Fibroblast of lung (primary cell): ENCODE data around the gene ATP2A1. TPM values are rescaled to one million over a fixed set of nuclear protein-coding genes. Genes with fewer than 3 reads are reported as not detected.

Experiments
- DNase-seq, 2 donors: peaks; one replicate each; pipeline versions ENCODE4 v3.0.0 to v3.0.0-alpha.2; 2010; ENCODE audit warnings: low read depth in 2 of 2
- H2AFZ ChIP-seq: 2 replicates; pipeline ENCODE4 v1.5.1; 2012; ENCODE audit warnings: low read length, control low read depth, inconsistent platforms
- H3K27ac ChIP-seq: 2 replicates; pipeline ENCODE4 v1.5.1; 2011; ENCODE audit warnings: low read length, control low read depth; ENCODE audit not compliant: insufficient read depth
- H3K27me3 ChIP-seq: 2 replicates; pipeline ENCODE4 v1.5.1; 2011; ENCODE audit warnings: mild to moderate bottlenecking, low read length; ENCODE audit not compliant: control insufficient read depth, insufficient read depth
- H3K36me3 ChIP-seq: 2 replicates; pipeline ENCODE4 v1.5.1; 2011; ENCODE audit warnings: low read length; ENCODE audit not compliant: control insufficient read depth, insufficient read depth
- H3K4me1 ChIP-seq: 2 replicates; pipeline ENCODE4 v1.5.1; 2011; ENCODE audit warnings: low read length; ENCODE audit not compliant: control insufficient read depth, insufficient read depth; ENCODE audit errors: extremely low read depth
- H3K4me2 ChIP-seq: 2 replicates; pipeline ENCODE4 v1.5.1; 2011; ENCODE audit warnings: low read length, control low read depth; ENCODE audit not compliant: insufficient read depth; ENCODE audit errors: extremely low read depth
- H3K4me3 ChIP-seq, 4 experiments: fragments of 200-600 bp in 1 of 4; sonication (generic) in 1 of 4; replicated peaks in 1 of 4; 2 replicates each; pipeline ENCODE4 v1.5.1; 2011 to 2016; ENCODE audit warnings: low read length in 4 of 4, low read depth in 3 of 4, mild to moderate bottlenecking in 3 of 4, control low read depth in 2 of 4, inconsistent platforms in 1 of 4, mixed read lengths in 1 of 4; ENCODE audit not compliant: insufficient read depth in 1 of 4; ENCODE audit errors: control extremely low read depth in 1 of 4
- H3K79me2 ChIP-seq: 2 replicates; pipeline ENCODE4 v1.5.1; 2012; ENCODE audit warnings: mild to moderate bottlenecking, low read length, inconsistent platforms; ENCODE audit not compliant: control insufficient read depth, insufficient read depth
- H3K9ac ChIP-seq: 2 replicates; pipeline ENCODE4 v1.5.1; 2011; ENCODE audit warnings: mild to moderate bottlenecking, low read length, control low read depth; ENCODE audit not compliant: insufficient read depth
- H3K9me3 ChIP-seq: 2 replicates; pipeline ENCODE4 v1.5.1; 2012; ENCODE audit warnings: low read depth, low read length; ENCODE audit not compliant: control insufficient read depth, insufficient read depth
- H4K20me1 ChIP-seq: 2 replicates; pipeline ENCODE4 v1.5.1; 2011; ENCODE audit warnings: low read length; ENCODE audit not compliant: control insufficient read depth, insufficient read depth; ENCODE audit errors: extremely low read depth
- EZH2 ChIP-seq: IDR thresholded peaks from 2 replicates; pipeline ENCODE4 v1.5.1; 2012; ENCODE audit warnings: low read length, control low read depth, mild to moderate bottlenecking; ENCODE audit errors: missing control alignments
- polyA plus RNA-seq, 2 donors: library from polyadenylated mRNA; depleted of rRNA in 1 of 2; stranded (reverse) in 1 of 2; unstranded in 1 of 2; fragments of >200 nt; gene quantifications; 2 replicates each; pipeline ENCODE4 v1.2.1, GENCODE V29; 2011 to 2012; ENCODE audit warnings: missing spikeins in 1 of 2
- total RNA-seq: library from RNA; depleted of rRNA; stranded (reverse); fragments of >200 nt; gene quantifications from 2 replicates; pipeline ENCODE4 v1.2.1, GENCODE V29; 2014
- TF ChIP-seq, protein P1 (sequence below), 2 donors: IDR thresholded peaks in 1 of 2; conservative IDR thresholded peaks in 1 of 2; 1 replicate in 1 of 2; 2 replicates in 1 of 2; pipeline ENCODE4 v1.5.1; 2011 to 2012; ENCODE audit warnings: low read length in 2 of 2, control low read depth in 1 of 2, inconsistent platforms in 1 of 2, low read depth in 1 of 2, mild to moderate bottlenecking in 1 of 2

The ATP2A1 gene
- total and polyA plus RNA-seq, 2 donors (not counting 1 experiment from before 2014, with no cell fraction given), result 0.22 to 0.33 TPM

DNA sequence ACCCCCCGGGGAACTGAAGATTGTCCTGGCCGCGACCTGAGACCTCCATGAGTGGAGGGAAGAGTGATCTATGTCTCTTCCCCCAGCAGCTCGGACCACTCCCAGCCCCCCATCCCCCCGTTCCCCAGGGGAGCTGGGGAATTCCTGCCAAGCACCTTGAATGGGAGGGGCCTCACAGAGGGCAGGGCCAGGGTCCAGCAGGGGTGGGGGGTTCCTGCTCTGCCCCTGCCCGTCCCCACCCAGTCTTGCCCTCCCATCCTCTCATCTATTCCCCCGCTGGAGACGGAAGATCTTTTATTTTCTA, 41.6 kb upstream of the ATP2A1 start:
- no peaks in the 10 kb centered on the region for H3K9me3 ChIP-seq
- H3K9ac ChIP-seq, result no peak overlapping the region
- H3K79me2 ChIP-seq, result no peaks in the 10 kb centered on the region
- no peak for TF ChIP-seq EZH2
- TF ChIP-seq, protein P1, sequence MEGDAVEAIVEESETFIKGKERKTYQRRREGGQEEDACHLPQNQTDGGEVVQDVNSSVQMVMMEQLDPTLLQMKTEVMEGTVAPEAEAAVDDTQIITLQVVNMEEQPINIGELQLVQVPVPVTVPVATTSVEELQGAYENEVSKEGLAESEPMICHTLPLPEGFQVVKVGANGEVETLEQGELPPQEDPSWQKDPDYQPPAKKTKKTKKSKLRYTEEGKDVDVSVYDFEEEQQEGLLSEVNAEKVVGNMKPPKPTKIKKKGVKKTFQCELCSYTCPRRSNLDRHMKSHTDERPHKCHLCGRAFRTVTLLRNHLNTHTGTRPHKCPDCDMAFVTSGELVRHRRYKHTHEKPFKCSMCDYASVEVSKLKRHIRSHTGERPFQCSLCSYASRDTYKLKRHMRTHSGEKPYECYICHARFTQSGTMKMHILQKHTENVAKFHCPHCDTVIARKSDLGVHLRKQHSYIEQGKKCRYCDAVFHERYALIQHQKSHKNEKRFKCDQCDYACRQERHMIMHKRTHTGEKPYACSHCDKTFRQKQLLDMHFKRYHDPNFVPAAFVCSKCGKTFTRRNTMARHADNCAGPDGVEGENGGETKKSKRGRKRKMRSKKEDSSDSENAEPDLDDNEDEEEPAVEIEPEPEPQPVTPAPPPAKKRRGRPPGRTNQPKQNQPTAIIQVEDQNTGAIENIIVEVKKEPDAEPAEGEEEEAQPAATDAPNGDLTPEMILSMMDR (conservative IDR thresholded peaks at IDR 0.05 in 1 of 2, IDR thresholded peaks at IDR 0.05 in 1 of 2; ENCODE audit: low read depth in 1 of 2, low read length in 2 of 2), result no peak
- H3K4me3 ChIP-seq, result no peak overlapping the region
- peaks cover 38% of the 10 kb centered on the region for H3K36me3 ChIP-seq
- no peak overlapping the region for H3K4me2 ChIP-seq
- no peaks in the 10 kb centered on the region for H3K4me1 ChIP-seq
- H3K27me3 ChIP-seq, result no peaks in the 10 kb centered on the region
- no peaks in the 10 kb centered on the region for H4K20me1 ChIP-seq
- no peak overlapping the region for H2AFZ ChIP-seq
- no peak overlapping the region for H3K27ac ChIP-seq
- DNase-seq, result no peak

DNA sequence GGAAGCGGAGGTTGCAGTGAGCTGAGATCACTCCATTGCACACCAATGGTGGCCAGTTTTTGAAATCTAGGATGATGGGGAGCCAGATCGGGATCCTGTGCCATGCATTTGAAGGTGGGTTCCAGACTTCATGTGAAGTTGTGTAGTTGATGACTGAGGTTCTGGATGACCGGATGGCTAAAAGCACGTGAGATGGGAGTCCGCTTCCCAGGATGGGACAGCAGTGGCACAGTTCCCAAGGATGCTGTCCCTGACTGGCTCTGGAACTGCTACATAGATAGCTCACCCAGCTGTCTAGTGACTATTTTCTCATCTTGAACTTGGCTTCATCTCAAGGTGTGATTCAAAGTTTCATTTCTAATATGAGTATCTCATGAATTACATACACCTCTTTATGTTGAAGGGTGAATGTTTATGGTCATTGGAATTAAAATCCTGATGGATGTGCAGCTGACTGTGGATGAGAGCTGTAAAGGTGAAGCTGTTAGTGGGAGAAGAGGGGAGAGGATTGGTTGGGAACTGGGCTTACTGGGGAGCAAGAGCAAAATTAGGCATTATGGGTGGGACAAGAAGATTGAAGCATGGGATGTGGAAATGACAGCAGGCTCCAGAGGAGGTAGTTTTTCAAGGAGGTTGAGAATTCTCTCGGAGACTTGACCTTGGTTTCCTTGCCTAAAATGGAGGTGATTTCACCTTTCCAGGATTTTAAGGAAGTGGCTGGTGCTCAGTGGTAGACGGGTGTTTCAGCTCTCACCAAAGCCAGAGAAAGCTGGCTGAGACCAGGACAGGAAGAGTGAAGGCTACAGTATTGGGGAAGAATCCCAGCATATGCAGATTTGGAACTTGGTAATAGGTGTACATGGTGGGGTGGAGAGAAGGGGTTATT, 40.4 kb upstream of the ATP2A1 start:
- Histone ChIP-seq H4K20me1 (no peaks in the 10 kb centered on the region), H3K27ac (no peak overlapping the region), H3K27me3 (no peaks in the 10 kb centered on the region), H3K4me1 (no peaks in the 10 kb centered on the region), H3K9ac (no peak overlapping the region), H3K79me2 (no peaks in the 10 kb centered on the region), H3K4me3 (no peak overlapping the region), H3K36me3 (peaks cover 35% of the 10 kb centered on the region), H2AFZ (no peak overlapping the region), H3K9me3 (no peaks in the 10 kb centered on the region), H3K4me2 (no peak overlapping the region)
- no peak for TF ChIP-seq EZH2
- TF ChIP-seq, protein P1 (conservative IDR thresholded peaks at IDR 0.05 in 1 of 2, IDR thresholded peaks at IDR 0.05 in 1 of 2; ENCODE audit: low read depth in 1 of 2, low read length in 2 of 2), result no peak
- DNase-seq, result no peak

DNA sequence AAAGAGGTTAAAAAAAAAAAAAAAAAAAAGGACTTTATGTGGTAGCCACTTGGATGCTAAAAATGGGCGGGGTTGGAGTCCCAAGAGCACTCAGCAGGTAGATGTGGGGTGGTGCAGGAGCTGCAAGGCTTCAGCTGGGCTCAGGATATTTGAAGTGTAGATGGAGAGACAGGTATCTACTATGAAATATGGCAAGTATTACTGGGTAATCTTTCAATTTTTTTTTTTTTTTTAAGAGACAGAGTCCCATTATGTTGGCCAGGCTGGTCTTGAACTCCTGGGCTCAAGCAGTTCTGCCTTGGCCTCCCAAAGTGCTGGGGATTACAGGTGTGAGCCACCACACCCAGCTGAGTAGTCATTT, 39.8 kb upstream of the ATP2A1 start:
- Histone ChIP-seq H3K36me3 (peaks cover 33% of the 10 kb centered on the region), H3K4me1 (no peaks in the 10 kb centered on the region), H3K79me2 (no peaks in the 10 kb centered on the region), H3K9me3 (no peaks in the 10 kb centered on the region), H4K20me1 (no peaks in the 10 kb centered on the region), H3K4me2 (no peak overlapping the region), H2AFZ (no peak overlapping the region), H3K9ac (no peak overlapping the region), H3K4me3 (no peak overlapping the region), H3K27ac (no peak overlapping the region), H3K27me3 (no peaks in the 10 kb centered on the region)
- no peak for TF ChIP-seq EZH2
- TF ChIP-seq, protein P1 (conservative IDR thresholded peaks at IDR 0.05 in 1 of 2, IDR thresholded peaks at IDR 0.05 in 1 of 2; ENCODE audit: low read depth in 1 of 2, low read length in 2 of 2), result no peak
- no peak for DNase-seq
